WTC11 (cell line): ENCODE data around the gene FBXO21.

ENCODE experiments used
- CREB1 ChIP-seq: sonication (generic); formaldehyde crosslinking; IDR thresholded peaks from 2 replicates; pipeline ENCODE4 v1.8.0; 2023; ENCODE audit warnings: mild to moderate bottlenecking, missing genetic modification reagents
- FOXJ3 ChIP-seq: sonication (generic); formaldehyde crosslinking; IDR thresholded peaks from 2 replicates; pipeline ENCODE4 v1.9.0; 2021; ENCODE audit warnings: missing genetic modification reagents, mild to moderate bottlenecking, borderline replicate concordance
- NFYB ChIP-seq: sonication (generic); formaldehyde crosslinking; conservative IDR thresholded peaks from 2 replicates; pipeline ENCODE4 v1.8.0; 2022; ENCODE audit warnings: low read depth, missing genetic modification reagents
- NR3C1 ChIP-seq: sonication (generic); formaldehyde crosslinking; conservative IDR thresholded peaks from 2 replicates; pipeline ENCODE4 v1.8.1; 2023; ENCODE audit warnings: low read depth, mild to moderate bottlenecking, missing genetic modification reagents
- SP1 ChIP-seq: sonication (generic); formaldehyde crosslinking; conservative IDR thresholded peaks from 2 replicates; pipeline ENCODE4 v1.8.1; 2022; ENCODE audit warnings: missing genetic modification reagents
- TEAD1 ChIP-seq: sonication (generic); formaldehyde crosslinking; IDR thresholded peaks from 2 replicates; pipeline ENCODE4 v1.8.0; 2022; ENCODE audit warnings: mild to moderate bottlenecking, missing genetic modification reagents
- TEAD4 ChIP-seq: sonication (generic); formaldehyde crosslinking; IDR thresholded peaks from 2 replicates; pipeline ENCODE4 v1.8.0; 2022; ENCODE audit warnings: mild to moderate bottlenecking, missing genetic modification reagents
- ZNF121 ChIP-seq: sonication (generic); formaldehyde crosslinking; IDR thresholded peaks from 2 replicates; pipeline ENCODE4 v1.8.0; 2023; ENCODE audit warnings: missing genetic modification reagents
- TF ChIP-seq, protein P1 (sequence below): fragments of 200-600 bp; IDR thresholded peaks from 2 replicates; pipeline ENCODE4 v1.8.0; 2022; ENCODE audit warnings: antibody characterized with exemption
- TF ChIP-seq, protein P2 (sequence below): sonication (generic); formaldehyde crosslinking; IDR thresholded peaks from 2 replicates; pipeline ENCODE4 v1.8.0; 2022; ENCODE audit warnings: mild to moderate bottlenecking, missing genetic modification reagents
- TF ChIP-seq, protein P3 (sequence below): sonication (generic); formaldehyde crosslinking; IDR thresholded peaks from 2 replicates; pipeline ENCODE4 v1.8.1; 2023; ENCODE audit warnings: mild to moderate bottlenecking, missing genetic modification reagents
- TF ChIP-seq, protein P4 (sequence below): sonication (generic); formaldehyde crosslinking; IDR thresholded peaks from 2 replicates; pipeline ENCODE4 v1.8.0; 2022; ENCODE audit warnings: mild to moderate bottlenecking, missing genetic modification reagents
- TF ChIP-seq, protein P5 (sequence below): fragments of 250-450 bp; sonication (Bioruptor Pico); IDR thresholded peaks from 2 replicates; pipeline ENCODE4 v1.9.0; 2021; ENCODE audit warnings: mild to moderate bottlenecking
- TF ChIP-seq, protein P6 (sequence below): sonication (generic); formaldehyde crosslinking; IDR thresholded peaks from 2 replicates; pipeline ENCODE4 v1.8.0; 2022; ENCODE audit warnings: mild to moderate bottlenecking, missing genetic modification reagents

DNA sequence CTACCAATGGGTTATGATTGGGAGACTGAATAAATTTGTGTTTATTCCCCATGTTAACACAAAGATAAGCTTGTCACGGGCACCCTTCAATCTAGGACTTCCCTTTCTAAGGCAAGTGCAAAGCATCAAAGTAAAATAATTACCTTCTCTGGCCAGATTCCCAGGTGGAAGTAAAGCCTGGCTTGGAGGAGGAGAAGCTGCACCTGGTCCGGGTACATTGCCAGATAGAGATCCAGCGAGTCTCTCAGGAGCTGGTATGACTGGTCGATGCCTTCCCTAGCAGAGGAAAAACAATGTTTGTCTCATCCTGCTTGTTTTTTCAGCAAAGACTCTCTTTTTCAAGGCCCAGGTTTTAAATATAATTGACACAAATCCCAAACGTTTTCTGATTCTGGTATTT, 24.9 kb downstream of the FBXO21 start:
- no peak for TF ChIP-seq SP1 (CRISPR knock-in tag)
- TF ChIP-seq, protein P1, sequence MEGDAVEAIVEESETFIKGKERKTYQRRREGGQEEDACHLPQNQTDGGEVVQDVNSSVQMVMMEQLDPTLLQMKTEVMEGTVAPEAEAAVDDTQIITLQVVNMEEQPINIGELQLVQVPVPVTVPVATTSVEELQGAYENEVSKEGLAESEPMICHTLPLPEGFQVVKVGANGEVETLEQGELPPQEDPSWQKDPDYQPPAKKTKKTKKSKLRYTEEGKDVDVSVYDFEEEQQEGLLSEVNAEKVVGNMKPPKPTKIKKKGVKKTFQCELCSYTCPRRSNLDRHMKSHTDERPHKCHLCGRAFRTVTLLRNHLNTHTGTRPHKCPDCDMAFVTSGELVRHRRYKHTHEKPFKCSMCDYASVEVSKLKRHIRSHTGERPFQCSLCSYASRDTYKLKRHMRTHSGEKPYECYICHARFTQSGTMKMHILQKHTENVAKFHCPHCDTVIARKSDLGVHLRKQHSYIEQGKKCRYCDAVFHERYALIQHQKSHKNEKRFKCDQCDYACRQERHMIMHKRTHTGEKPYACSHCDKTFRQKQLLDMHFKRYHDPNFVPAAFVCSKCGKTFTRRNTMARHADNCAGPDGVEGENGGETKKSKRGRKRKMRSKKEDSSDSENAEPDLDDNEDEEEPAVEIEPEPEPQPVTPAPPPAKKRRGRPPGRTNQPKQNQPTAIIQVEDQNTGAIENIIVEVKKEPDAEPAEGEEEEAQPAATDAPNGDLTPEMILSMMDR = no peak
- TF ChIP-seq, protein P2, sequence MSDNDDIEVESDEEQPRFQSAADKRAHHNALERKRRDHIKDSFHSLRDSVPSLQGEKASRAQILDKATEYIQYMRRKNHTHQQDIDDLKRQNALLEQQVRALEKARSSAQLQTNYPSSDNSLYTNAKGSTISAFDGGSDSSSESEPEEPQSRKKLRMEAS (CRISPR knock-in tag) = no peak
- no peak for TF ChIP-seq TEAD1 (CRISPR knock-in tag)
- no peak for TF ChIP-seq NFYB (CRISPR knock-in tag)
- TF ChIP-seq, protein P3, sequence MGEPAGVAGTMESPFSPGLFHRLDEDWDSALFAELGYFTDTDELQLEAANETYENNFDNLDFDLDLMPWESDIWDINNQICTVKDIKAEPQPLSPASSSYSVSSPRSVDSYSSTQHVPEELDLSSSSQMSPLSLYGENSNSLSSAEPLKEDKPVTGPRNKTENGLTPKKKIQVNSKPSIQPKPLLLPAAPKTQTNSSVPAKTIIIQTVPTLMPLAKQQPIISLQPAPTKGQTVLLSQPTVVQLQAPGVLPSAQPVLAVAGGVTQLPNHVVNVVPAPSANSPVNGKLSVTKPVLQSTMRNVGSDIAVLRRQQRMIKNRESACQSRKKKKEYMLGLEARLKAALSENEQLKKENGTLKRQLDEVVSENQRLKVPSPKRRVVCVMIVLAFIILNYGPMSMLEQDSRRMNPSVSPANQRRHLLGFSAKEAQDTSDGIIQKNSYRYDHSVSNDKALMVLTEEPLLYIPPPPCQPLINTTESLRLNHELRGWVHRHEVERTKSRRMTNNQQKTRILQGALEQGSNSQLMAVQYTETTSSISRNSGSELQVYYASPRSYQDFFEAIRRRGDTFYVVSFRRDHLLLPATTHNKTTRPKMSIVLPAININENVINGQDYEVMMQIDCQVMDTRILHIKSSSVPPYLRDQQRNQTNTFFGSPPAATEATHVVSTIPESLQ (CRISPR knock-in tag) = no peak
- TF ChIP-seq ZNF121 (CRISPR knock-in tag) = no peak
- TF ChIP-seq TEAD4 (CRISPR knock-in tag) = no peak
- TF ChIP-seq, protein P4, sequence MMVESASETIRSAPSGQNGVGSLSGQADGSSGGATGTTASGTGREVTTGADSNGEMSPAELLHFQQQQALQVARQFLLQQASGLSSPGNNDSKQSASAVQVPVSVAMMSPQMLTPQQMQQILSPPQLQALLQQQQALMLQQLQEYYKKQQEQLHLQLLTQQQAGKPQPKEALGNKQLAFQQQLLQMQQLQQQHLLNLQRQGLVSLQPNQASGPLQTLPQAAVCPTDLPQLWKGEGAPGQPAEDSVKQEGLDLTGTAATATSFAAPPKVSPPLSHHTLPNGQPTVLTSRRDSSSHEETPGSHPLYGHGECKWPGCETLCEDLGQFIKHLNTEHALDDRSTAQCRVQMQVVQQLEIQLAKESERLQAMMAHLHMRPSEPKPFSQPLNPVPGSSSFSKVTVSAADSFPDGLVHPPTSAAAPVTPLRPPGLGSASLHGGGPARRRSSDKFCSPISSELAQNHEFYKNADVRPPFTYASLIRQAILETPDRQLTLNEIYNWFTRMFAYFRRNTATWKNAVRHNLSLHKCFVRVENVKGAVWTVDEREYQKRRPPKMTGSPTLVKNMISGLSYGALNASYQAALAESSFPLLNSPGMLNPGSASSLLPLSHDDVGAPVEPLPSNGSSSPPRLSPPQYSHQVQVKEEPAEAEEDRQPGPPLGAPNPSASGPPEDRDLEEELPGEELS (CRISPR knock-in tag) = no peak
- no peak for TF ChIP-seq FOXJ3 (CRISPR knock-in tag)
- TF ChIP-seq CREB1 (CRISPR knock-in tag) = no peak
- TF ChIP-seq NR3C1 = no peak
- TF ChIP-seq, protein P5, sequence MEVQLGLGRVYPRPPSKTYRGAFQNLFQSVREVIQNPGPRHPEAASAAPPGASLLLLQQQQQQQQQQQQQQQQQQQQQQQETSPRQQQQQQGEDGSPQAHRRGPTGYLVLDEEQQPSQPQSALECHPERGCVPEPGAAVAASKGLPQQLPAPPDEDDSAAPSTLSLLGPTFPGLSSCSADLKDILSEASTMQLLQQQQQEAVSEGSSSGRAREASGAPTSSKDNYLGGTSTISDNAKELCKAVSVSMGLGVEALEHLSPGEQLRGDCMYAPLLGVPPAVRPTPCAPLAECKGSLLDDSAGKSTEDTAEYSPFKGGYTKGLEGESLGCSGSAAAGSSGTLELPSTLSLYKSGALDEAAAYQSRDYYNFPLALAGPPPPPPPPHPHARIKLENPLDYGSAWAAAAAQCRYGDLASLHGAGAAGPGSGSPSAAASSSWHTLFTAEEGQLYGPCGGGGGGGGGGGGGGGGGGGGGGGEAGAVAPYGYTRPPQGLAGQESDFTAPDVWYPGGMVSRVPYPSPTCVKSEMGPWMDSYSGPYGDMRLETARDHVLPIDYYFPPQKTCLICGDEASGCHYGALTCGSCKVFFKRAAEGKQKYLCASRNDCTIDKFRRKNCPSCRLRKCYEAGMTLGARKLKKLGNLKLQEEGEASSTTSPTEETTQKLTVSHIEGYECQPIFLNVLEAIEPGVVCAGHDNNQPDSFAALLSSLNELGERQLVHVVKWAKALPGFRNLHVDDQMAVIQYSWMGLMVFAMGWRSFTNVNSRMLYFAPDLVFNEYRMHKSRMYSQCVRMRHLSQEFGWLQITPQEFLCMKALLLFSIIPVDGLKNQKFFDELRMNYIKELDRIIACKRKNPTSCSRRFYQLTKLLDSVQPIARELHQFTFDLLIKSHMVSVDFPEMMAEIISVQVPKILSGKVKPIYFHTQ (CRISPR knock-in tag) = no peak
- TF ChIP-seq, protein P6, sequence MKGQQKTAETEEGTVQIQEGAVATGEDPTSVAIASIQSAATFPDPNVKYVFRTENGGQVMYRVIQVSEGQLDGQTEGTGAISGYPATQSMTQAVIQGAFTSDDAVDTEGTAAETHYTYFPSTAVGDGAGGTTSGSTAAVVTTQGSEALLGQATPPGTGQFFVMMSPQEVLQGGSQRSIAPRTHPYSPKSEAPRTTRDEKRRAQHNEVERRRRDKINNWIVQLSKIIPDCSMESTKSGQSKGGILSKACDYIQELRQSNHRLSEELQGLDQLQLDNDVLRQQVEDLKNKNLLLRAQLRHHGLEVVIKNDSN (CRISPR knock-in tag) = no peak
